ENCODE measurements around the gene STXBP2.
A peak's percentile ranks its signal among the peaks of the same experiment; 100 is the strongest.

Gene STXBP2

GRCh38 chr19:7645656-7646425 lies 8.9 kb downstream of the STXBP2 start (continued):
- no peak for TF ChIP-seq ZNF10 (tag by site-specific recombination; IDR thresholded peaks at IDR 0.05)
- TF ChIP-seq ZBTB17 (tag by site-specific recombination; IDR thresholded peaks at IDR 0.05): 0 out of 2 replicates have a peak, but pooled peaks have one; percentile 24

- Histone ChIP-seq H3K27ac (ENCODE audit: extremely low read depth, low read depth, low read length) (no peak overlapping the region), H3K9me3 (ENCODE audit: control insufficient read depth, insufficient read depth, low read depth, low read length) (no peaks in the 10 kb centered on the region), H3K36me3 (ENCODE audit: control insufficient read depth in 2 of 2, insufficient read depth in 1 of 2, low read length in 2 of 2) (peaks cover 0 to 8% of the 10 kb centered on the region in 2 experiments; a peak in 1 of 3 replicates), H3K4me1 (ENCODE audit: control insufficient read depth, insufficient read depth, low read length) (no peaks in the 10 kb centered on the region), H3K4me3 (ENCODE audit: low read depth, low read length) (no peak overlapping the region)
- ChIA-PET POLR2A (no interaction called here), CTCF (interaction anchor here (0.6 kb wide), 1 partner anchor 156 kb away, joined by 3 read pairs; no protein-coding TSS in a partner anchor)
- TF ChIP-seq ZNF114 (tag by site-specific recombination; IDR thresholded peaks at IDR 0.05) (no peak), ZBTB7A (tag by site-specific recombination; IDR thresholded peaks at IDR 0.05; ENCODE audit: low read depth) (no peak), SCRT2 (tag by site-specific recombination; IDR thresholded peaks at IDR 0.05) (no peak), HOXA7 (CRISPR knock-in tag; IDR thresholded peaks at IDR 0.05; ENCODE audit: borderline replicate concordance) (no peak), FEZF1 (tag by site-specific recombination; IDR thresholded peaks at IDR 0.05) (no peak), SETDB1 (IDR thresholded peaks at IDR 0.05; ENCODE audit: insufficient read length, low read length) (no peak)
These were observed 9.5 kb downstream of the STXBP2 start for GRCh38 chr19:7646426-7646700.

- 0 out of 2 replicates have a peak, but pooled peaks have one; percentile 19 for TF ChIP-seq EGR2 (tag by site-specific recombination; IDR thresholded peaks at IDR 0.05; ENCODE audit: low read depth)
- no peak for TF ChIP-seq OSR2 (tag by site-specific recombination; IDR thresholded peaks at IDR 0.05)
- H3K9me3 ChIP-seq (ENCODE audit: control insufficient read depth, insufficient read depth, low read depth, low read length): no peaks in the 10 kb centered on the region
- no peaks in the 10 kb centered on the region for H3K4me1 ChIP-seq (ENCODE audit: control insufficient read depth, insufficient read depth, low read length)
- ChIA-PET CTCF (no interaction called here), POLR2A (no interaction called here)
- H3K27ac ChIP-seq (ENCODE audit: extremely low read depth, low read depth, low read length): no peak overlapping the region
- no peak overlapping the region for H3K4me3 ChIP-seq (ENCODE audit: low read depth, low read length)
- peaks cover 0 to 6% of the 10 kb centered on the region in 2 experiments; a peak in 1 of 3 replicates for H3K36me3 ChIP-seq (ENCODE audit: control insufficient read depth in 2 of 2, insufficient read depth in 1 of 2, low read length in 2 of 2)
These were observed 10.2 kb downstream of the STXBP2 start for GRCh38 chr19:7647156-7647555.

- Histone ChIP-seq H3K4me3 (ENCODE audit: low read depth, low read length) (no peak overlapping the region), H3K4me1 (ENCODE audit: control insufficient read depth, insufficient read depth, low read length) (no peaks in the 10 kb centered on the region), H3K27ac (ENCODE audit: extremely low read depth, low read depth, low read length) (no peak overlapping the region), H3K9me3 (ENCODE audit: control insufficient read depth, insufficient read depth, low read depth, low read length) (no peaks in the 10 kb centered on the region), H3K36me3 (ENCODE audit: control insufficient read depth in 2 of 2, insufficient read depth in 1 of 2, low read length in 2 of 2) (peaks cover 0 to 4% of the 10 kb centered on the region in 2 experiments; a peak in 1 of 3 replicates)
- TF ChIP-seq ZNF121 (tag by site-specific recombination; IDR thresholded peaks at IDR 0.05) (peak; percentile 88), ZNF239 (tag by site-specific recombination; IDR thresholded peaks at IDR 0.05) (peak; percentile 100), GLIS2 (tag by site-specific recombination; IDR thresholded peaks at IDR 0.05) (no peak)
- ChIA-PET CTCF (interaction anchor here (1.7 to 2.4 kb wide), 2 partner anchors 32 to 80 kb away, joined by 7 to 11 read pairs; partner anchors contain the start of gene TRAPPC5), POLR2A (interaction anchor here (0.6 to 0.8 kb wide), 2 partner anchors 10 to 31 kb away, joined by 3 to 4 read pairs; no protein-coding TSS in a partner anchor)
These were observed 11.5 kb downstream of the STXBP2 start for GRCh38 chr19:7648265-7649014.

GRCh38 chr19:7650148-7650547 lies 13.2 kb downstream of the STXBP2 start:
- H3K27ac ChIP-seq (ENCODE audit: extremely low read depth, low read depth, low read length): no peak overlapping the region
- ChIA-PET POLR2A (interaction anchor here (0.5 kb wide), 1 partner anchor 21 kb away, joined by 3 read pairs; the partner anchor contains the start of genes PET100 and XAB2), CTCF (interaction anchor here (0.6 to 3.4 kb wide), 5 partner anchors 31 to 568 kb away, joined by 3 to 14 read pairs (median 7); partner anchors contain the start of gene TRAPPC5)
- TF ChIP-seq ZNF843 (tag by site-specific recombination; IDR thresholded peaks at IDR 0.05): no peak
- TF ChIP-seq ZNF10 (tag by site-specific recombination; IDR thresholded peaks at IDR 0.05): no peak
- TF ChIP-seq ZBTB49 (tag by site-specific recombination; IDR thresholded peaks at IDR 0.05; ENCODE audit: low read depth): no peak
- TF ChIP-seq ZNF521 (tag by site-specific recombination; IDR thresholded peaks at IDR 0.05): no peak
- no peak for TF ChIP-seq KLF7 (tag by site-specific recombination; IDR thresholded peaks at IDR 0.05; ENCODE audit: borderline replicate concordance)
- TF ChIP-seq ZNF394 (tag by site-specific recombination; IDR thresholded peaks at IDR 0.05; ENCODE audit: borderline replicate concordance): no peak
- TF ChIP-seq KLF9 (tag by site-specific recombination; IDR thresholded peaks at IDR 0.05; ENCODE audit: low read depth): no peak
- no peak for TF ChIP-seq GLI2 (tag by site-specific recombination; IDR thresholded peaks at IDR 0.05; ENCODE audit: borderline replicate concordance, low read depth)
- TF ChIP-seq ZNF18 (tag by site-specific recombination; IDR thresholded peaks at IDR 0.05): no peak
- TF ChIP-seq ZFP69B (tag by site-specific recombination; IDR thresholded peaks at IDR 0.05): no peak

More at GRCh38 chr19:7650148-7650547, 13.2 kb downstream of the STXBP2 start:
- Histone ChIP-seq H3K36me3 (ENCODE audit: control insufficient read depth in 2 of 2, insufficient read depth in 1 of 2, low read length in 2 of 2) (no peaks in the 10 kb centered on the region), H3K4me1 (ENCODE audit: control insufficient read depth, insufficient read depth, low read length) (no peaks in the 10 kb centered on the region), H3K4me3 (ENCODE audit: low read depth, low read length) (no peak overlapping the region), H3K9me3 (ENCODE audit: control insufficient read depth, insufficient read depth, low read depth, low read length) (no peaks in the 10 kb centered on the region)
